Spleen (tissue), 7 donors: ENCODE results near the gene ANKRD10.

Experiments
- POLR2A ChIP-seq, 3 donors: fragments of 450-650 bp; IDR thresholded peaks; one replicate each; pipeline ENCODE4 v1.5.1; 2017; ENCODE audit warnings: antibody characterized with exemption in 3 of 3, mild to moderate bottlenecking in 1 of 3
- POLR2AphosphoS5 ChIP-seq, 3 donors: sonication (generic); formaldehyde crosslinking; IDR thresholded peaks; one replicate each; pipeline ENCODE4 v1.5.1; 2017; ENCODE audit warnings: antibody characterized with exemption in 3 of 3
- TF ChIP-seq, protein P1 (sequence below), 11 experiments: fragments of 200-600 bp in 7 of 11; fragments of 450-650 bp in 4 of 11; sonication (generic) in 4 of 11; IDR thresholded peaks in 8 of 11; conservative IDR thresholded peaks in 3 of 11; 1 replicate in 7 of 11; 2 replicates in 4 of 11; pipeline versions ENCODE4 v1.4.0 to v1.8.0; 2016 to 2021; ENCODE audit warnings: antibody characterized with exemption in 11 of 11, inconsistent platforms in 4 of 11, mild to moderate bottlenecking in 1 of 11
- donor health status: DM: no; HTN: no; CAD: no; lungs with moderate emphysema.
- donor health status: DM: no; HTN: no; CAD: no.
- donor health status: DM: no; HTN: no; CAD: no.

GRCh38 chr13:110880627-110881026 is 34.2 kb downstream of the ANKRD10 start:
- TF ChIP-seq, protein P1, sequence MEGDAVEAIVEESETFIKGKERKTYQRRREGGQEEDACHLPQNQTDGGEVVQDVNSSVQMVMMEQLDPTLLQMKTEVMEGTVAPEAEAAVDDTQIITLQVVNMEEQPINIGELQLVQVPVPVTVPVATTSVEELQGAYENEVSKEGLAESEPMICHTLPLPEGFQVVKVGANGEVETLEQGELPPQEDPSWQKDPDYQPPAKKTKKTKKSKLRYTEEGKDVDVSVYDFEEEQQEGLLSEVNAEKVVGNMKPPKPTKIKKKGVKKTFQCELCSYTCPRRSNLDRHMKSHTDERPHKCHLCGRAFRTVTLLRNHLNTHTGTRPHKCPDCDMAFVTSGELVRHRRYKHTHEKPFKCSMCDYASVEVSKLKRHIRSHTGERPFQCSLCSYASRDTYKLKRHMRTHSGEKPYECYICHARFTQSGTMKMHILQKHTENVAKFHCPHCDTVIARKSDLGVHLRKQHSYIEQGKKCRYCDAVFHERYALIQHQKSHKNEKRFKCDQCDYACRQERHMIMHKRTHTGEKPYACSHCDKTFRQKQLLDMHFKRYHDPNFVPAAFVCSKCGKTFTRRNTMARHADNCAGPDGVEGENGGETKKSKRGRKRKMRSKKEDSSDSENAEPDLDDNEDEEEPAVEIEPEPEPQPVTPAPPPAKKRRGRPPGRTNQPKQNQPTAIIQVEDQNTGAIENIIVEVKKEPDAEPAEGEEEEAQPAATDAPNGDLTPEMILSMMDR (IDR thresholded peaks at IDR 0.05 in 8 of 11, conservative IDR thresholded peaks at IDR 0.05 in 3 of 11): no peak
- TF ChIP-seq POLR2AphosphoS5 (IDR thresholded peaks at IDR 0.05) (no peak), POLR2A (IDR thresholded peaks at IDR 0.05) (no peak)
